Glutamatergic neuron (in vitro differentiated cells): Measurements from ENCODE around the gene ATF7IP2. TPM values are rescaled to one million over a fixed set of nuclear protein-coding genes. Genes with fewer than 3 reads are reported as not detected.

Source experiments
- DNase-seq: peaks from one replicate; pipeline ENCODE4 v3.0.0; 2022
- H3K27ac Mint-ChIP-seq: one replicate; pipeline ENCODE4 v1.8.0; 2020; ENCODE audit warnings: mild to moderate bottlenecking, mixed read lengths, inconsistent platforms; ENCODE audit not compliant: unreplicated experiment
- H3K27me3 Mint-ChIP-seq: one replicate; pipeline ENCODE4 v1.8.0; 2020; ENCODE audit warnings: mild to moderate bottlenecking, moderate library complexity, mixed read lengths, inconsistent platforms; ENCODE audit not compliant: unreplicated experiment
- H3K36me3 Mint-ChIP-seq: one replicate; pipeline ENCODE4 v1.8.0; 2020; ENCODE audit warnings: mild to moderate bottlenecking, mixed read lengths, inconsistent platforms; ENCODE audit not compliant: unreplicated experiment
- H3K4me1 Mint-ChIP-seq: one replicate; pipeline ENCODE4 v1.8.0; 2020; ENCODE audit warnings: mild to moderate bottlenecking, low read depth, mixed read lengths, inconsistent platforms; ENCODE audit not compliant: unreplicated experiment
- H3K4me3 Mint-ChIP-seq: one replicate; pipeline ENCODE4 v1.8.0; 2020; ENCODE audit warnings: mild to moderate bottlenecking, mixed read lengths, inconsistent platforms; ENCODE audit not compliant: unreplicated experiment
- H3K9me3 Mint-ChIP-seq: one replicate; pipeline ENCODE4 v1.8.0; 2020; ENCODE audit warnings: mild to moderate bottlenecking, moderate library complexity, mixed read lengths, inconsistent platforms; ENCODE audit not compliant: unreplicated experiment
- total RNA-seq: library from RNA; stranded (reverse); fragmentation: NEBNext Ultra II Directional; extraction: Animal tissue kit (Norgen Biotek cat#: 25700); gene quantifications from one replicate; pipeline ENCODE4 v1.2.1, GENCODE V29; 2021; ENCODE audit not compliant: unreplicated experiment
- TF ChIP-seq, protein P1 (sequence below): fragments of 200-600 bp; sonication (generic); IDR thresholded peaks from one replicate; pipeline ENCODE4 v1.5.0; 2021; ENCODE audit not compliant: partially characterized antibody, unreplicated experiment

The ATF7IP2 gene
- total RNA-seq, 1 donor from 2014 or later: 9.1 TPM

- no peaks in the 10 kb centered on the region for H3K4me1 Mint-ChIP-seq
- DNase-seq: no peak
- no peak overlapping the region for H3K27ac Mint-ChIP-seq
- TF ChIP-seq, protein P1, sequence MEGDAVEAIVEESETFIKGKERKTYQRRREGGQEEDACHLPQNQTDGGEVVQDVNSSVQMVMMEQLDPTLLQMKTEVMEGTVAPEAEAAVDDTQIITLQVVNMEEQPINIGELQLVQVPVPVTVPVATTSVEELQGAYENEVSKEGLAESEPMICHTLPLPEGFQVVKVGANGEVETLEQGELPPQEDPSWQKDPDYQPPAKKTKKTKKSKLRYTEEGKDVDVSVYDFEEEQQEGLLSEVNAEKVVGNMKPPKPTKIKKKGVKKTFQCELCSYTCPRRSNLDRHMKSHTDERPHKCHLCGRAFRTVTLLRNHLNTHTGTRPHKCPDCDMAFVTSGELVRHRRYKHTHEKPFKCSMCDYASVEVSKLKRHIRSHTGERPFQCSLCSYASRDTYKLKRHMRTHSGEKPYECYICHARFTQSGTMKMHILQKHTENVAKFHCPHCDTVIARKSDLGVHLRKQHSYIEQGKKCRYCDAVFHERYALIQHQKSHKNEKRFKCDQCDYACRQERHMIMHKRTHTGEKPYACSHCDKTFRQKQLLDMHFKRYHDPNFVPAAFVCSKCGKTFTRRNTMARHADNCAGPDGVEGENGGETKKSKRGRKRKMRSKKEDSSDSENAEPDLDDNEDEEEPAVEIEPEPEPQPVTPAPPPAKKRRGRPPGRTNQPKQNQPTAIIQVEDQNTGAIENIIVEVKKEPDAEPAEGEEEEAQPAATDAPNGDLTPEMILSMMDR: no peak
- no peaks in the 10 kb centered on the region for H3K9me3 Mint-ChIP-seq
- H3K36me3 Mint-ChIP-seq: no peaks in the 10 kb centered on the region
- no peaks in the 10 kb centered on the region for H3K27me3 Mint-ChIP-seq
- no peak overlapping the region for H3K4me3 Mint-ChIP-seq
Measured at GRCh38 chr16:10531582-10531981, 145.7 kb downstream of the ATF7IP2 start.

Other genes starting within 250 kb of the ATF7IP2 start
- gene GRIN2A, start 203.6 kb upstream of the ATF7IP2 start, total RNA-seq: 6.8 TPM
- 27.8 TPM for gene EMP2, start 194.5 kb downstream of the ATF7IP2 start, total RNA-seq